Thyroid gland (tissue), 4 donors: Measurements from ENCODE around the gene IPO8.

Experiments
- POLR2A ChIP-seq, 2 donors: fragments of 450-650 bp; IDR thresholded peaks; one replicate each; pipeline ENCODE4 v1.6.1; 2017; ENCODE audit warnings: antibody characterized with exemption in 2 of 2, mild to moderate bottlenecking in 2 of 2, moderate library complexity in 1 of 2
- TF ChIP-seq, protein P1 (sequence below), 6 experiments: fragments of 200-600 bp in 3 of 6; fragments of 450-650 bp in 3 of 6; sonication (generic) in 3 of 6; IDR thresholded peaks; one replicate each; pipeline ENCODE4 v1.5.1; 2016 to 2019; ENCODE audit warnings: antibody characterized with exemption in 6 of 6, mild to moderate bottlenecking in 2 of 6, inconsistent platforms in 1 of 6, moderate library complexity in 1 of 6

DNA sequence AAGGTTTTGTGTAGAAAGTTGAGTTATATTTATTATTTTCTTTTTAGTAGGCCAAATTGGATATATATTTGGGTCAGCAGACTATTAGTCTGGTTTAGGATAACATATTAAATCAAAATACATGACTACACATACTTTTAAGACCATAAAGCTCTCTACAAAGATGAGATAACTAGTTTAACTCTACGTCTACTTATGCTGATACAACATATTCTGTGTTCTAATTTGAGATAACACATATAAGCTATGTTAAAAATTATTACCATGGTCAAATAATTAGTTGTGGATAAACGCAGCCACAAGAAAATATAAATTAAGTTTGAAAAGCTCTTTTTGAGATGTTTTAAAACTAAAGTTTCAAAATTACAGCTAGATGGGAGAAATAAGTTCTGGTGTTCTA lies 55.3 kb downstream of the IPO8 start:
- TF ChIP-seq, protein P1, sequence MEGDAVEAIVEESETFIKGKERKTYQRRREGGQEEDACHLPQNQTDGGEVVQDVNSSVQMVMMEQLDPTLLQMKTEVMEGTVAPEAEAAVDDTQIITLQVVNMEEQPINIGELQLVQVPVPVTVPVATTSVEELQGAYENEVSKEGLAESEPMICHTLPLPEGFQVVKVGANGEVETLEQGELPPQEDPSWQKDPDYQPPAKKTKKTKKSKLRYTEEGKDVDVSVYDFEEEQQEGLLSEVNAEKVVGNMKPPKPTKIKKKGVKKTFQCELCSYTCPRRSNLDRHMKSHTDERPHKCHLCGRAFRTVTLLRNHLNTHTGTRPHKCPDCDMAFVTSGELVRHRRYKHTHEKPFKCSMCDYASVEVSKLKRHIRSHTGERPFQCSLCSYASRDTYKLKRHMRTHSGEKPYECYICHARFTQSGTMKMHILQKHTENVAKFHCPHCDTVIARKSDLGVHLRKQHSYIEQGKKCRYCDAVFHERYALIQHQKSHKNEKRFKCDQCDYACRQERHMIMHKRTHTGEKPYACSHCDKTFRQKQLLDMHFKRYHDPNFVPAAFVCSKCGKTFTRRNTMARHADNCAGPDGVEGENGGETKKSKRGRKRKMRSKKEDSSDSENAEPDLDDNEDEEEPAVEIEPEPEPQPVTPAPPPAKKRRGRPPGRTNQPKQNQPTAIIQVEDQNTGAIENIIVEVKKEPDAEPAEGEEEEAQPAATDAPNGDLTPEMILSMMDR (IDR thresholded peaks at IDR 0.05) = no peak
- no peak for TF ChIP-seq POLR2A (IDR thresholded peaks at IDR 0.05)
